HG03571 (cell line): ENCODE results near the gene PGGT1B.
A peak's percentile ranks its signal among the peaks of the same experiment; 100 is the strongest.

Source experiments
- ATAC-seq: cut with Tn5 transposase; IDR thresholded peaks from one replicate; pipeline ENCODE4 v1.9.1; 2021; ENCODE audit not compliant: unreplicated experiment

The PGGT1B gene

DNA sequence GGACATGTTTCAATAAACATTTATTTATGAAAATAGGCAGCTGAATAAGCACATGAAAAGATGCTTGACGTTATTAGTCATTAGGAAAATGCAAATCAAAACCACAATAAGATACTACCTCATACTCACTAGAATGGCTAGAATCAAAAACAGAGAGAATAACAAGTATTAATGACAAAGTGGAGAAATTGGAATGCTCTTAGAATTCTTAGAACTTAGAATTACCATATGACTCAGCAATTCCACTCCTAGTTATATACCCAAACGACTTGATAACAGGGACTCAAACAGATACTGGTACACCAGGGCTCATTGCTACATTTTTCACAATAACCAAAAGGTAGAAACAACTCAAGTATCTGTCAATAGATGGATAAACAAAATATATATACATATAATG is 77.9 kb downstream of the PGGT1B start:
- ATAC-seq, result no peak

DNA sequence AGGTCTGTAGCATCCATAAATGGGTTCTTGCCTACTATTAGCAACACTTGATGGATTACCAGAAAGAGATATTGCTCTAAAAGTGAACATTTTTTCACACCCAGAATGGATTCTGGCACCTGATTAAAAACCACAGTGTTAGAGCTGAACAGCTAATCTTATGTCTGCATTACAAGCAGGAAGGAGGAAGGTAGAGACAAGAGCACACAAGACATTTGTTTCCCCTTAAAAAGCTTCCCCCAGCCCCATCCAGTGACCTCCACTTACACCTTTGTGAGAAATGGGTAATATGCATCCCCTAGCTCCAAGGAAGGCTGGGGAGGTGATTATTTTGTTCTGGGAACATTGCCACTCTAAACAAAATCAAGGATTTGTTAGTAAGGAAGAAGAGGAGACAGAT is 80.9 kb downstream of the PGGT1B start:
- ATAC-seq, result no peak

DNA sequence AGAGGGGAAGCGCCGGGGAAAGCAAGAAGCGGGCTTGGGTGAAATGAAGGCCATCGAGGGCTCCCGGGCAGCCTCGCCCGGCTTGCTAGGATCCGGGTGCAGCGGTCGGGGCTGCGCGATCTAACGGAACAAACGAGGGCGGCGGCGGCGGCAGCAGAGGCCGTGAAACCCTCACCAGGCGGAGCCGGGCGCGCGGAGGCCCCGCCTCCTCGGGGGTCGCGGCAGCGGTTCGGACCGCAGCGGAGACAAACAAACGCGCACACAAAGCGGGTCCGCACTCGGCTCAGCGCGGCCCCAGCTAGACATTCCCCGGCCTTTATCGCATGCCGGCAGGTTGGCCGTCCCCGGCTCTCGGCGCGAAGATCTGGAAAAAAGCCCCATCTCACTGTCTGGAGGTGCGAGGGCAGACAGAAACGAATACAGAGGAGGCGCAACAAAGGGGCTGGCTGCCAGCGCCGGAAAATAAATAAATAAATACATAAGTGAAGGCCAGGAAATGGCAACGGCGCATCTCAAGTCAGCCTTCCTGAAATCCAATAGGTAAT is 82.4 kb downstream of the PGGT1B start:
- peak; percentile 46 for ATAC-seq

DNA sequence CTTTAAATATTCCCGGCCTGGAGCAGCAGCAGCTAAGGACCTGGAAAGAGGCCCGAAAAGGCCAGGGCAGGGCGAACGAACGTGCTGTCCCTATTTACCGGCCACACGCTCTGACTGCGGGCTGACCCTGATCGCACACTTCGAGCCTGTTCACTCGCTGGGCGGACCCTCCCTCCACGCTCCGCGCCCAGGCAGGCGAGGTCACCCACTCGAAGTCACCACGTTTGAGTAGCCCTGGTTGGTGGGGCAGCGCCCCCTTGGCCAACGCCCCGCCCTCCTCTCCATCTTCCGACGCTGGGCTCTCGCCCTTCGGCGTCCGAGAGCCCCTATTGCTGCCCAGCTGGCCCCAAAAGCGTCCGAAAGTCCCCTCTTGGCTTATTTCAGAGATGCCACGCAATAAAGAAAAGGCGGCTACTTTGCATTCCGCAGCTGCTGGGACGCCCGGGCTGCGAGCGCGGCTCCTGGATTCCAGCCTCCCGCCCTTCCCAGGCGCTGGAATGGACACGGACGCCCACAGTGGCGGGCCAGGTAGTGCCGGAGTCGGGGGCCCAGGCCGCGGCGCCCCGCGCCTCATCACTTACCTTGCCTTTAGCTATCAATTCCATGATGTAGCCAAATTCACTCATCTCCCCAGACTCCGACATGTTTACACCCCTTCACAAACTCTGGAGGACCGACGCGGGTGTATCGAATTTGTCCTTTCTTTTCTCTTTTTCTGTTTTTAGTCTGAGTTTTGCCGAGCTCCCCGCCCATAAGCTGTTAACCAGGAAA is 83.1 kb downstream of the PGGT1B start:
- ATAC-seq, result peak; percentile 32

DNA sequence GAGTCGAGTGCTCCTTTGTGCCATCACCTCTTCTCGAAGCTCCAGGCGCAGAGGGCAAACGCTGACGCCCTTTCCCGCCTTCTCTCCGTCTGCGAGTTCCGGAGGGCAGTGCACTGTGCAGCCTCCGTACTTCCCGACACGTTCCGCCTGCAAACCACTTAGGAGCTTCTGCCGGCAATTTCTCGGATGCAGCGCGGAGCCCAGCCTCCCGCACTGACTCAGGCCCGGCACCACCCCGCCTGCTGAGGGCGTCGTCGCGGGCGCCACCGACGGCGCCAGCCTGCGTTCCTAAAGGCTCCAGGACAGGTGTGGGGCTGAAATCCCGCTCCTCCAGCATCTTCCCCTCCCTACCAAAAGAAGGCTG is 83.7 kb downstream of the PGGT1B start:
- no peak for ATAC-seq

DNA sequence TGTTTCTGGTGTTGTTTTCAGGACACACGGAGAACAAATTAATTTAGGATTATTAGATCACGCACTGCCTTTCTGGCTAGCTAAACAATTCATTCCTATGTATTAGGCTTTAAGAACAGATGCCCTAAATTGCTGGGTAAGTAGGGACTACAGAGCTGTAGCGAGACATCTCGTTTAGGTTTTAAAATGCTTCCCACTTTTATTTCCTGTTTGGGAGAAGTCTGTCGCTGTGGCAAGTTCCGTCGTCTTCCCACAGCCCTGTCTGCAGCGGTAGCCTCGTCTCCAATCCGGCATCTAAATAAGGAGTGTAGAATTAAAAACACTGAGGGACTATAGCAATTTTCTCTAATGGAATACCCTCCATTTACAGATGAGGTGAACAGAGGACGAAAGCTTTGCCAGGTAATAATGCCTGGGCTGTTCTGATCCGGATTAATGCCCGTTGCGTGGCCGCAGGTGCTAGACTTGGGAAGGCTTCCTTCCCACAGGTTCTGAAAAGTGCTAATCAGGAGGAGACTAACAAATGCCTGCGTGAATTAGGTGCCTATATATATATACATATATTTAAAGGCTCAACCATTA is 91.7 kb downstream of the PGGT1B start:
- no peak for ATAC-seq

DNA sequence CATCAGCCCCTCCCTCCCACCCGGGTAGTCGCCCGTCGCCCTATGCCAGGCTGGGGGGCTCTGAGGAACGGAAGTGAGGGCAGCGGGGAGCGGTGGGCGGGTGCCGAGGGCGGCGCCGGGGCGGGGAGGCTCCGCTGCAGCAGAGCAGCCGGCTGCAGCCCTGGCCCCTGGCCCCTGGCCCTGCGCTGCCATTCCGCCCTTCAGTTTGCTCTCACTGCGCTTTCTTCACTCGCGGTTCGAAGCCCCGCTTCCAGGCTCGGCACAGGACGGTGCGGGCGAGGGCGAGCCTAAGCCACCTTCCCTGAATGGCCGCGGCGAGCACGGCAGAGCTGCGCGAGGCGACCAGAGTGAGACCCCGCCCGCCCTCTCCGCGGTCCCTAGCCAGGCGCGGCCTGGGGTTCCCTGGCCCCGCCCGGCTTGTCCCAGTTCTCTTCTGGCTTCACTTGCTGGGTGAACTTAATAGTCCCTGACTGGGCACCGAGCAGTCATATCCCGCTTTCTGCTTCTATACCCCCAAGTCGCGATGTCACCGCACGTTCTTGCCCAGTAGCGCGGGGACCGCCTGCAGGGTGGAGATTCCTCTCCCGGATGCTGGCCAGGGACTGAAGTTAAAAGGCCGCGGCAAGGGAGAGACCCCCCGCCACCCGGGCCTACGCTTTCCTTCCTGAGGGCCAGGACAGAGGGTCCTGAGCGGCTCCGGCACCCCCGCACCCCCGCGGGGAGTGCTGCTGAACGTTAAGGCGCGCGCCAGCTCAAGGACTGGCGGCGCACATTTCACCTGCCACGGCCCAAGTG is 92.3 kb downstream of the PGGT1B start:
- ATAC-seq, result peak; percentile 47

DNA sequence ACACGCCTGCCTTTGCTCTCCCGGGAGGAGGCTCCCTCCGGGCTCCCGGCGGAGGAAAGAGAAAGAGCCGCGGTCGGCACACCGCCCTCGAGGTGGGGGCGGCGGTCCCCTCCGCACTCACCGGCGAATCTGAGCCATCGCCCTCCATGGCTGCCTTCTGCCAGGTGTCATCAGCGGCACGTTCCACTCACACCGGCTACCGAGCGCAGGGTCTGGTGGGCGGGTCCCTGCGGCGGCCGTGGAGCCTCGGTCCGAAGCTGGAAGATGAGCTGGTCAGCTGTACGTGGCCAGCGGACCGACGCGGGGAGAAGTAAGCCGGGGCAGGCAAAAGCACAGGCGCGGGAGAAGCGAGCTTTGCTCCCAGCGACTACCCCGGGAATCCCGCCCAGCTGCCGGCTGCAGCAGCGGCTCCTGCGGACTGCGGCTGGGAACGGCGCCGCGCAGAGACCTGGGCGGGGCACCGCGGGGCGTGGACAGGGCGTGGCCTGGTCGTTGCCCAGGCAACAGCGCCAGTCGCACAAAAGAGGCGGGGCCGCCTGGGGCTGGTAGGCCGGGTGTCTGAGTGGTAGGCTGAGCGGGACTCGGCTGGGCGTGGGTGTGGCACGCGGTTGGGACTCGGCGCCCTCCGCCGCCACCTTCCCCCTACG is 93.1 kb downstream of the PGGT1B start, which contains the start of gene TRIM36:
TRIM36 (minus strand) TSS at position 422 of the 647 bp plus-strand sequence; CDS start at position 148, 274 bp downstream.
- ATAC-seq, result peak; percentile 98

DNA sequence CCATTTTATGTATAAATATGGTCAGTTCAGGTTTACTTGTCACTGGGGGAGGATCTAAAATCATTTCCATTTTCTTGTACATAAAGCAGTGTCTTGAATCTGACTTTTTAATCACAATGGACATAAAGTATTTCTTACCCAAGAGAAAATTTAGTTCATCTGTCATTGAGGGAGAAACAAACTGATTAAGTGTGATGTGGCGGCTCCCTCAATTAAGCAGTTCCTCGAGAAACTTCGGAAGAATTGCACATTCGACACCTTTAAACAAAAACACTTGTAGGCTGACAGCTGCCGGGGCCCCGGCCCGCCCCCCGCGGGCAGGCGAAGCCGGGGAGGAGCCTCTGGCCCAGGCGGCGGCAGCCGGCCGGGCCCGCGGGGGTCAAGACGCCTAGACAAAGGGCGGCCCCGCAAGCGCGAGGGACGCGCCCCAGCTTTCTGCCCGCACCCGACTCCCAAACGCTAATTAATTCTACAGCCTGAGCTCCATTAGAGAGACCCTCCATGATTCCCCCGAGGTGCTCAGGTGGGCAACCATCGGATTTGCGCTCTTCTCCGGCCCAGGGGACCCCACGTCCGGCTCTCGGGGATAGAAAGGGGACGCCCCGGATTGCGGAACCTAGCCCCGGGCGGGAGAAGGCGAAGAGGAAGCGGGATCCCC is 93.7 kb downstream of the PGGT1B start:
- ATAC-seq, result no peak

DNA sequence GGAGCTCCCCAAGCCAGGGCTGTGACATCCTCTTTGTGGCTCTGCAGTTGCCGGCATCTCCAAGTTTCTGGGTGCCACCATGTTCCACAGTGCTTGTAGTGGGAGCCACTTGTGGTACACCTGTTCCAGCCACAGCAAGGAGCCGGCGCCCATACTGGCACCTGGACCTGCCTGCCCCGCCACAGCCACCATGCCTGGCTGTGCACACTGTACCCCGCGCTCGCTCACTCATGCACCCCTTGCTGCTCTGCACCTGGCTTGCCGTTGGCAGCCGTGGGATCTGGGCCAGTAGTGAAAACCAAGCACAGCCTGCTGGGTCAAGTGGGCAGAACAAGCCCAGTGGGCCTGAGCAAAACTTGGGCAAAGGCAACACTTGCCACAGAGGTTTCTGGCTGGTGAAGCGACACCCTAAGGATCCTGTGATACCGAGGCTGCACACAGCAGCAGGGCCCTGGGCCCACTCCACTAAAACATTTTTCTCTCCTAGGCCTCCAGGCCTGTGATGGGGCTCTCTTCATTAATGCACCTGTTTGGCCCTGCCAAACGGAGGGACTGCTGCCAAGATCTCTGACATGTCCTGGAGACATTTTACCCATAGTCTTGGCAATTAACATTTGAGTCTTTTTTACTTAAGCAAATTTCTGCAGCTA is 95.8 kb downstream of the PGGT1B start:
- no peak for ATAC-seq

DNA sequence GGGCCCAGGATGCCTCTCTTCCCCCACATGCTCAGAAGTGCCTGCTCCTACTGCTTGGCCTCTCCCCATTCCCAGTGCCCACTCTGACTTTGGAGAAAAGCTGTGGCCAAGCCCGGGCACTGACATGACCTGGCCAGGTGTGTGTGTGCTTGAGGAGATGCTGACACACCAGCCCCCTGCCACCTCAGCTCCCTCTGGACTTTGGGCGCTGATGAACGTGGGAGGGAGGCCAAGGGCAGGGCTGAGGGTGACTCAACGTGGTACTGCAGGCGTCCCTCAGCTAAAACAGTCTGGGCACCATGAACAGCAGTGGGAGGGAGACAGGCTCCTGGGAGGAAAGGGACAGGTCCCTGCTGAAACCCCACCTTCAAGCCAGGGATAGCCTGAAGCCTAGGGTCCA is 96.9 kb downstream of the PGGT1B start:
- no peak for ATAC-seq

DNA sequence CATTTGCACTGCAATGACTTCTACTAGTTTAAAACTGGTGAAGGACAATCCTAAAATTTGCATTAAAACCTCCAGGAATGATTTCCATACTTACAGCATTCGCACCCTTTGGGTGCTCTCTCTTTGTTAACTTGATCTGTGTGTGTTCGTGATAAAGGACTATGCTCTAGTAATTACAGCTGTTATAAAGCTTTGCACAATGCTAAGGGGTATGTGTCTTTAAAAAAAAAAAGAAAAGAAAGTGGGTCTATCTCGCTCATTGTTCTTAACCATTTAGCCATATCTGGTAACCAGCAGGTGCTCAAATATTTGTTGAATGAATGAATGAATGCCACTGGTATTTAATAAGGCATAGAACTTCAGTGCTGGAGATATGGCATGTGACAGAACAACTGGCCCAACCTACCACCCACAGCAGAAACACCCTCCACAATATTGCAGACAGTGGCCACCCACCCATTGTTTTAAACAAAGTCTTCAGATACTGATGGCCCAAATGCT is 101.7 kb downstream of the PGGT1B start:
- no peak for ATAC-seq
